Activated effector memory CD4-positive, alpha-beta T cell treated with anti-CD3 and anti-CD28 coated beads, Interleukin-2, amount 50 U/mL, for 16 hours (primary cell): ENCODE results near the gene LRRC14B.
"Not testable (repeated sequence)": the region's sequence is repeated elsewhere in the genome, so short reads cannot be mapped to it uniquely, and the experiment has no call there.

Experiments used
- DNase-seq: peaks from one replicate; pipeline ENCODE4 v3.0.0-alpha.2; 2020

LRRC14B gene

GRCh38 chr5:215256-215655 lies 24.0 kb downstream of the LRRC14B start:
- DNase-seq, result peak; percentile 31

- DNase-seq, result peak; percentile 34
These were observed 24.8 kb downstream of the LRRC14B start for GRCh38 chr5:216076-216475.

- DNase-seq, result peak; percentile 99
These were observed 26.5 kb downstream of the LRRC14B start, which contains the start of the genes CCDC127 and SDHA for GRCh38 chr5:217494-218456. TSS of gene CCDC127 (minus strand) at chr5:218153. CDS start at chr5:216849, 1,304 bp downstream. TSS of gene SDHA (plus strand) at chr5:218320. CDS start at chr5:218356, 36 bp downstream.

GRCh38 chr5:218457-219291 lies 27.4 kb downstream of the LRRC14B start:
- DNase-seq, result peak; percentile 73

GRCh38 chr5:219460-219863 lies 28.2 kb downstream of the LRRC14B start:
- DNase-seq, result peak; percentile 75

GRCh38 chr5:219991-220390 lies 28.7 kb downstream of the LRRC14B start:
- peak; percentile 36 for DNase-seq

- DNase-seq, result peak; percentile 47
These were observed 31.8 kb downstream of the LRRC14B start for GRCh38 chr5:222951-223715.

GRCh38 chr5:223791-224190 lies 32.5 kb downstream of the LRRC14B start:
- DNase-seq, result no peak

GRCh38 chr5:225334-225733 lies 34.0 kb downstream of the LRRC14B start:
- peak; percentile 28 for DNase-seq

- peak; percentile 8 for DNase-seq
These were observed 36.1 kb downstream of the LRRC14B start for GRCh38 chr5:227375-227774.

- DNase-seq, result no peak
These were observed 37.6 kb downstream of the LRRC14B start for GRCh38 chr5:228886-229285.

- peak; percentile 56 for DNase-seq
These were observed 39.4 kb downstream of the LRRC14B start for GRCh38 chr5:230711-231110.

GRCh38 chr5:231661-232060 lies 40.4 kb downstream of the LRRC14B start:
- no peak for DNase-seq

GRCh38 chr5:233426-233825 lies 42.1 kb downstream of the LRRC14B start:
- not testable (repeated sequence) for DNase-seq

- DNase-seq, result no peak
These were observed 43.2 kb downstream of the LRRC14B start for GRCh38 chr5:234450-234849.

GRCh38 chr5:235527-235926 lies 44.2 kb downstream of the LRRC14B start:
- not testable (repeated sequence) for DNase-seq

- DNase-seq, result not testable (repeated sequence)
These were observed 46.6 kb downstream of the LRRC14B start for GRCh38 chr5:237931-238330.

GRCh38 chr5:240550-240949 lies 49.3 kb downstream of the LRRC14B start:
- not testable (repeated sequence) for DNase-seq

GRCh38 chr5:241045-241669 lies 49.9 kb downstream of the LRRC14B start:
- not testable (repeated sequence) for DNase-seq

GRCh38 chr5:243683-244367 lies 52.5 kb downstream of the LRRC14B start:
- DNase-seq, result peak; percentile 69

- not testable (repeated sequence) for DNase-seq
These were observed 54.4 kb downstream of the LRRC14B start for GRCh38 chr5:245717-246116.
